CD14-positive monocyte (primary cell): ENCODE measurements around the gene KIAA1755. TPM values are rescaled to one million over a fixed set of nuclear protein-coding genes. Genes with fewer than 3 reads are reported as not detected.

Experiments
- DNase-seq, 3 donors: peaks; one replicate each; pipeline ENCODE4 v3.0.0-alpha.2; 2011 to 2022
- H2AFZ ChIP-seq: 2 replicates; pipeline ENCODE4 v1.6.0; 2012; ENCODE audit warnings: mild to moderate bottlenecking, low read depth, low read length, inconsistent platforms; ENCODE audit not compliant: insufficient read depth, poor library complexity, severe bottlenecking
- H3K27ac ChIP-seq, 2 donors: 1 replicate in 1 of 2; 2 replicates in 1 of 2; pipeline ENCODE4 v1.5.1; 2012 to 2013; ENCODE audit warnings: low read length in 2 of 2, control low read depth in 1 of 2, inconsistent platforms in 1 of 2, low read depth in 1 of 2, mild to moderate bottlenecking in 1 of 2
- H3K27me3 ChIP-seq, 2 donors: one replicate each; pipeline versions ENCODE4 v1.6.0 to v1.6.1; 2011 to 2013; ENCODE audit warnings: low read length in 2 of 2; ENCODE audit not compliant: control insufficient read depth in 2 of 2, insufficient read depth in 2 of 2
- H3K36me3 ChIP-seq, 2 donors: replicated peaks in 1 of 2; 1 replicate in 1 of 2; 2 replicates in 1 of 2; pipeline versions ENCODE4 v1.5.1 to v1.6.1; 2012 to 2013; ENCODE audit warnings: low read length in 2 of 2, control low read depth in 1 of 2, inconsistent platforms in 1 of 2, mild to moderate bottlenecking in 1 of 2; ENCODE audit not compliant: insufficient read depth in 2 of 2, control insufficient read depth in 1 of 2
- H3K4me1 ChIP-seq, 2 donors: 1 replicate in 1 of 2; 2 replicates in 1 of 2; pipeline versions ENCODE4 v1.5.1 to v1.6.1; 2012 to 2013; ENCODE audit warnings: low read length in 2 of 2, control low read depth in 1 of 2, inconsistent platforms in 1 of 2, mild to moderate bottlenecking in 1 of 2, moderate library complexity in 1 of 2; ENCODE audit not compliant: insufficient read depth in 2 of 2, control insufficient read depth in 1 of 2
- H3K4me2 ChIP-seq: replicated peaks from 2 replicates; pipeline ENCODE3; 2012; ENCODE audit warnings: low read length, moderate library complexity, mild to moderate bottlenecking; ENCODE audit not compliant: poor library complexity, severe bottlenecking; ENCODE audit errors: extremely low read depth
- H3K4me3 ChIP-seq, 3 experiments: fragments of 200-600 bp in 1 of 3; sonication (generic) in 1 of 3; replicated peaks in 1 of 3; 1 replicate in 2 of 3; 2 replicates in 1 of 3; pipeline ENCODE4 v1.5.1; 2011 to 2013; ENCODE audit warnings: low read length in 3 of 3, mild to moderate bottlenecking in 3 of 3, control low read depth in 2 of 3, low read depth in 2 of 3, inconsistent platforms in 1 of 3, moderate library complexity in 1 of 3
- H3K79me2 ChIP-seq: 2 replicates; pipeline ENCODE4 v1.6.0; 2012; ENCODE audit warnings: mild to moderate bottlenecking, control low read depth, inconsistent platforms, low read length, moderate library complexity; ENCODE audit not compliant: insufficient read depth
- H3K9ac ChIP-seq: 2 replicates; pipeline ENCODE4 v1.6.0; 2017; ENCODE audit warnings: low read length, mild to moderate bottlenecking; ENCODE audit not compliant: insufficient read depth, poor library complexity, severe bottlenecking
- H3K9me3 ChIP-seq, 2 donors: replicated peaks in 1 of 2; 1 replicate in 1 of 2; 2 replicates in 1 of 2; pipeline versions ENCODE4 v1.5.1 to v1.6.1; 2012 to 2013; ENCODE audit warnings: low read length in 2 of 2, control low read depth in 1 of 2; ENCODE audit not compliant: control insufficient read depth in 1 of 2, insufficient read depth in 1 of 2
- H4K20me1 ChIP-seq: 2 replicates; pipeline ENCODE4 v1.6.0; 2012; ENCODE audit warnings: mild to moderate bottlenecking, low read length, control low read depth, moderate library complexity; ENCODE audit not compliant: insufficient read depth
- H3K27ac Mint-ChIP-seq, 7 donors: one replicate each; pipeline ENCODE4 v1.8.0; 2020; ENCODE audit warnings: mild to moderate bottlenecking in 7 of 7, mixed read lengths in 7 of 7, moderate library complexity in 6 of 7, inconsistent platforms in 2 of 7
- H3K27me3 Mint-ChIP-seq, 3 donors: one replicate each; pipeline ENCODE4 v1.8.0; 2021 to 2022; ENCODE audit warnings: low read depth in 3 of 3, mild to moderate bottlenecking in 3 of 3, mixed read lengths in 3 of 3, moderate library complexity in 3 of 3, inconsistent platforms in 1 of 3
- H3K36me3 Mint-ChIP-seq, 2 donors: one replicate each; pipeline ENCODE4 v1.8.0; 2020; ENCODE audit warnings: mixed read lengths in 2 of 2, inconsistent platforms in 1 of 2, mild to moderate bottlenecking in 1 of 2
- H3K4me1 Mint-ChIP-seq: one replicate; pipeline ENCODE4 v1.8.0; 2020; ENCODE audit warnings: mild to moderate bottlenecking, mixed read lengths
- H3K4me3 Mint-ChIP-seq, 2 donors: one replicate each; pipeline ENCODE4 v1.8.0; 2020; ENCODE audit warnings: mild to moderate bottlenecking in 2 of 2, mixed read lengths in 2 of 2, moderate library complexity in 1 of 2
- H3K9me3 Mint-ChIP-seq, 7 donors: one replicate each; pipeline ENCODE4 v1.8.0; 2020 to 2022; ENCODE audit warnings: mixed read lengths in 7 of 7, mild to moderate bottlenecking in 6 of 7, moderate library complexity in 6 of 7, inconsistent platforms in 2 of 7
- WGBS: methylation state at CpG from one replicate; pipeline ENCODE4 v1.1.5; 2013; ENCODE audit warnings: missing lambda C conversion rate; ENCODE audit not compliant: insufficient coverage; 5-methylcytosine and 5-hydroxymethylcytosine counted together
- intact Hi-C, 2 donors: fragments of 100-400 bp; cut with micrococcal nuclease; formaldehyde crosslinking; loops; one replicate each; pipeline versions ENCODE4 v1.15.0 to v1.15.1; 2023
- polyA plus RNA-seq, 3 donors: library from polyadenylated mRNA; depleted of rRNA in 1 of 3; unstranded in 2 of 3; stranded (reverse) in 1 of 3; fragments of 300-500 nt in 2 of 3; fragments of >200 nt in 1 of 3; fragmentation: Illumina TruSeq in 2 of 3; gene quantifications; 1 replicate in 2 of 3; 2 replicates in 1 of 3; pipeline ENCODE4 v1.2.3, GENCODE V29; 2012 to 2021
- TF ChIP-seq, protein P1 (sequence below): fragments of 200-600 bp; IDR thresholded peaks from one replicate; pipeline ENCODE4 v1.8.0; 2022; ENCODE audit warnings: antibody characterized with exemption, mild to moderate bottlenecking

The KIAA1755 gene
- polyA plus RNA-seq, 3 donors: not detected

DNA sequence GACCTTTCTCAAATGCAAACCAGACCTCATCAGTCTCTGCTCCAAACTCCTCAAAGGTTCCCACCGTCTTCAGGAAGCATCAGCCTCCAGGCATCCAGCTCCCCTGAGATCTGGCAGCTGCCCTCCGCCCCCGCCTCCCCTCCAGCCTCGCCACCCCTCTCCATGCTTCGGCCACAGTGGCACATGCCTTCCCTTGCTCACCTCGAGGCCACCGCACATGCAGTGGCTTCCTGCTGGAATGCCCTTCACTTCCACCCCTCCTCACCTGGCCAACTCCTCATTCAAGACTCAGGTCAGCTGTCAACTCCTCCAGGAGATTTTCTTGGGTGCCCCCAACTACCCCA lies 13.4 kb downstream of the KIAA1755 start:
- peaks cover 4 to 7% (median 6%) of the 10 kb centered on the region in 3 donors for H3K27me3 Mint-ChIP-seq
- H3K9me3 Mint-ChIP-seq: peaks cover 10 to 24% (median 20%) of the 10 kb centered on the region in 7 donors
- Histone ChIP-seq H3K27ac (no peak overlapping the region), H3K9ac (no peak overlapping the region), H3K36me3 (no peaks in the 10 kb centered on the region), H3K4me2 (no peak overlapping the region), H3K4me1 (peaks cover 20 to 38% of the 10 kb centered on the region in 2 donors), H4K20me1 (no peaks in the 10 kb centered on the region), H3K9me3 (peaks cover 10 to 20% of the 10 kb centered on the region in 2 donors), H3K27me3 (no peaks in the 10 kb centered on the region), H2AFZ (no peak overlapping the region), H3K79me2 (no peaks in the 10 kb centered on the region), H3K4me3 (no peak overlapping the region)
- peaks cover 39% of the 10 kb centered on the region for H3K4me1 Mint-ChIP-seq
- no peak overlapping the region for H3K27ac Mint-ChIP-seq
- WGBS: 96% methylated on average over 7 of the region's 7 CpGs
- TF ChIP-seq, protein P1, sequence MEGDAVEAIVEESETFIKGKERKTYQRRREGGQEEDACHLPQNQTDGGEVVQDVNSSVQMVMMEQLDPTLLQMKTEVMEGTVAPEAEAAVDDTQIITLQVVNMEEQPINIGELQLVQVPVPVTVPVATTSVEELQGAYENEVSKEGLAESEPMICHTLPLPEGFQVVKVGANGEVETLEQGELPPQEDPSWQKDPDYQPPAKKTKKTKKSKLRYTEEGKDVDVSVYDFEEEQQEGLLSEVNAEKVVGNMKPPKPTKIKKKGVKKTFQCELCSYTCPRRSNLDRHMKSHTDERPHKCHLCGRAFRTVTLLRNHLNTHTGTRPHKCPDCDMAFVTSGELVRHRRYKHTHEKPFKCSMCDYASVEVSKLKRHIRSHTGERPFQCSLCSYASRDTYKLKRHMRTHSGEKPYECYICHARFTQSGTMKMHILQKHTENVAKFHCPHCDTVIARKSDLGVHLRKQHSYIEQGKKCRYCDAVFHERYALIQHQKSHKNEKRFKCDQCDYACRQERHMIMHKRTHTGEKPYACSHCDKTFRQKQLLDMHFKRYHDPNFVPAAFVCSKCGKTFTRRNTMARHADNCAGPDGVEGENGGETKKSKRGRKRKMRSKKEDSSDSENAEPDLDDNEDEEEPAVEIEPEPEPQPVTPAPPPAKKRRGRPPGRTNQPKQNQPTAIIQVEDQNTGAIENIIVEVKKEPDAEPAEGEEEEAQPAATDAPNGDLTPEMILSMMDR: no peak
- no peaks in the 10 kb centered on the region for H3K36me3 Mint-ChIP-seq
- DNase-seq: no peak
- H3K4me3 Mint-ChIP-seq: peak overlapping the region in 1 of 2 donors; percentile 42
- intact Hi-C loops: no loop called here

DNA sequence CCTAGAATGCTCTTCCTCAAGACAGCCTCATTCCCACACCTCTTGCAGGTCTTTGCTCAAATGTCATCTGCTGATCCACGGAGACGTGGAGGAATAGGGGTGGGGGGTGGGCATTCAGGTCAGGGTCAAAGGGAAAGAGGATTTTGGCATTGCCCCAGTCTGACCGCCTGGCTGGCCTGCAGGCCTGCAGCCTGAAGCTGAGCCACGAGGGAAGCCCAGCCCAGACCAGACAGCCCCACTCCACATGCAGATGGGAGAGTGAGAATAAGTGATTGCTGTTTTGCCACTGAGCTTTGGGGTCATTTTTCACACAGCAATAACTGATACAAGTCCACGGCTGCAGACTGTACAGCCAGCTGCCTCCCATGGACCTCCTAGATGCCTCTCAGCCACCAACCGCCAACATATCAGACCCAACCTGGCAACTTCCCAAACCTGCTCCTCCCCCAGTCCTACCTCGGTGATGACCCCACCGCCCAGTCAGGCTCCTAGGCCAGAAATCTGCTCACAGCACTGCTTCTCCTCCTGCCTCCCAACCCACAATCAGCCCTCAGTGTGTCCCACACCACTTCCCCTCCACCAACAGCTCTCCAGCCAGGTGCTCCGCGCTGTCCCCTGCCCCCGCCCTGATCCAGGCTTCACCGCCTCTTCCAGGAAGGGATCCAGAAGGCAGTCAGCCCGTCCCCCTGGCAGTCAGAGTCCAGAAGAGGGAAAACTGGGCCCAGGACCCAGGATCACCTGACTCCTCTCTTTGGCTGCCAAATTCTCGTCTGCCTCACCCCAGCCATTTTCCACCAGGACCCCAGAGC lies 14.0 kb downstream of the KIAA1755 start:
- H3K4me1 ChIP-seq: peaks cover 15 to 32% of the 10 kb centered on the region in 2 donors
- no peaks in the 10 kb centered on the region for H3K36me3 ChIP-seq
- H4K20me1 ChIP-seq: no peaks in the 10 kb centered on the region
- no peaks in the 10 kb centered on the region for H3K79me2 ChIP-seq
- H3K9me3 Mint-ChIP-seq: peaks cover 15 to 30% (median 25%) of the 10 kb centered on the region in 7 donors
- no peak overlapping the region for H3K4me3 ChIP-seq
- peak overlapping the region in 1 of 7 donors; percentile 8 for H3K27ac Mint-ChIP-seq
- H3K27me3 Mint-ChIP-seq: peaks cover 4 to 7% (median 6%) of the 10 kb centered on the region in 3 donors
- H3K27me3 ChIP-seq: no peaks in the 10 kb centered on the region
- H3K36me3 Mint-ChIP-seq: no peaks in the 10 kb centered on the region
- no peak overlapping the region for H3K4me2 ChIP-seq
- intact Hi-C loops: no loop called here
- H3K27ac ChIP-seq: no peak overlapping the region
- WGBS: 67% methylated on average over 10 of the region's 14 CpGs
- TF ChIP-seq, protein P1: no peak
- H3K9me3 ChIP-seq: peaks cover 16 to 26% of the 10 kb centered on the region in 2 donors
- H3K9ac ChIP-seq: no peak overlapping the region
- DNase-seq: no peak
- no peak overlapping the region for H2AFZ ChIP-seq
- peak overlapping the region in 1 of 2 donors; percentile 42 for H3K4me3 Mint-ChIP-seq
- peaks cover 33% of the 10 kb centered on the region for H3K4me1 Mint-ChIP-seq
